Epidermal melanocyte (primary cell): ENCODE results near the gene APRT.

Experiments
- DNase-seq: peaks from one replicate; pipeline ENCODE4 v3.0.0; 2011; ENCODE audit warnings: low spot score; ENCODE audit not compliant: insufficient read length

Gene APRT, protein sequence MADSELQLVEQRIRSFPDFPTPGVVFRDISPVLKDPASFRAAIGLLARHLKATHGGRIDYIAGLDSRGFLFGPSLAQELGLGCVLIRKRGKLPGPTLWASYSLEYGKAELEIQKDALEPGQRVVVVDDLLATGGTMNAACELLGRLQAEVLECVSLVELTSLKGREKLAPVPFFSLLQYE

DNA sequence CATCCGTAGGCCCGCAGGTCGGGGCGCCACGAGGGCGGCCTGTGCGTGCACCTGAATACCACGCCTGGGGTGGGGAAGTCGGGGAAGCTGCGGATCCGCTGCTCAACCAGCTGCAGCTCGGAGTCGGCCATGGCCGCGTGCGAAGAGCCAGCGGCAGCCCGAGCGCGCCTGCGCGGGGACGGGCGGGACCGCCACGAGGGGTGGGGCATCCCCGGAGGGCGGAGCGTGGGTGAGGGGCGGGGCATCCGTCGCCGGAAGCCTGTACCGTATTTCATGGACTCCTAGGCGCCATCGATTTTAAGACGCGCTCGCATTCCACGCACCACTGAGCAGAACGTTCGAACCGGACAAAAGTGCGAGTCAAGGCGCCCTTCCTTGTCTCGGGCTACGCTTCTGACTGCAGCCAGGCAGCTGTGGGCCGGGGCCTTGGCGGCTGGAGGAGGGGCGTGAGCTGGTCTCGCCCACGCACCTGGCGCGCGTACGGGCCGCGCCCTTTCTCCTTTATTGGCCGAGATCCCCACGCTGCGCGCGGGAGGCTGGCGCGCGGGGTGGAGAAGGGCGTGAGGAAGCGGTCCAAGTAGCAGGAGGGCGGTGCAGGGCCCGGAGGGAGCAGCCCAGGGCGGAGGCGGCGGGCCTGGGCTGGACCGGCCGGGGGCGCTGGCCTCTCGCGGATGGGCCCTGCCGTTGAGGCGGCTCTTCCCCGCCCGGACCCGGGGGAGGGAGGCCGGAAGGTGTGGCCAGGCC lies at the start of gene APRT:
APRT (minus strand) TSS at position 160 of the 744 bp plus-strand sequence; CDS start at position 131, 29 bp downstream.
- peak; percentile 90 for DNase-seq

GRCh38 chr16:88861359-88861758 lies 49.6 kb upstream of the APRT start:
- no peak for DNase-seq

GRCh38 chr16:88859381-88860091 lies 47.8 kb upstream of the APRT start:
- DNase-seq: no peak

DNA sequence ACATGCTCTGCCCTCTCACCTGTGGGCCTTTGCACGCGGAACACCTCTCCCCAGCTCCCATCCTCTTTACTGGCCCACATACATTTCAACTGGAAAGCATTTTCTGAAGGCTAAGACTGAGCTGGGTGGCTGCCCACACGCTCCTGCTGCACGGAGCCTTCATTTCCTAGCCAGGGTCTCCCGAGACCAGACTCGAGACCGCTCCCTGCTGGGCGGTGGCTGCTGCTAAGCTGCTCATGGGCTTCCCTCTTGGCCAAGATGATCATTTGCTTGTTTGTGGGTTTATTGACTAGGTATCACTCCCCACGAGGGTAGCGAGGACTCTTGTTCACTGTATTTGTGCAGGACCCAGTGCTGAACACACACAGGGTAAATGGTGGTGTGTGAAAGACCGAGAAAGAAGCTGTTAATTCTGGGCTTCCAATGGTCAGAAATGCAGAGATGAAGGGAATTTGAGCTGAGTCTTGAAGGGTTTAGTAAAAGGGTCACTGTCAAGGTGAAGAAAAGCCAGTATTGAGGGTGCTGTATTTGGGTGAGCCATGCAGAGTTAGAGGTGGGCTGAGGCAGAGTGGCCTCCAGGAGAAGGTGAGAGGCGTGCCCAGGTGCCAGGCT lies 46.1 kb upstream of the APRT start:
- peak; percentile 91 for DNase-seq

DNA sequence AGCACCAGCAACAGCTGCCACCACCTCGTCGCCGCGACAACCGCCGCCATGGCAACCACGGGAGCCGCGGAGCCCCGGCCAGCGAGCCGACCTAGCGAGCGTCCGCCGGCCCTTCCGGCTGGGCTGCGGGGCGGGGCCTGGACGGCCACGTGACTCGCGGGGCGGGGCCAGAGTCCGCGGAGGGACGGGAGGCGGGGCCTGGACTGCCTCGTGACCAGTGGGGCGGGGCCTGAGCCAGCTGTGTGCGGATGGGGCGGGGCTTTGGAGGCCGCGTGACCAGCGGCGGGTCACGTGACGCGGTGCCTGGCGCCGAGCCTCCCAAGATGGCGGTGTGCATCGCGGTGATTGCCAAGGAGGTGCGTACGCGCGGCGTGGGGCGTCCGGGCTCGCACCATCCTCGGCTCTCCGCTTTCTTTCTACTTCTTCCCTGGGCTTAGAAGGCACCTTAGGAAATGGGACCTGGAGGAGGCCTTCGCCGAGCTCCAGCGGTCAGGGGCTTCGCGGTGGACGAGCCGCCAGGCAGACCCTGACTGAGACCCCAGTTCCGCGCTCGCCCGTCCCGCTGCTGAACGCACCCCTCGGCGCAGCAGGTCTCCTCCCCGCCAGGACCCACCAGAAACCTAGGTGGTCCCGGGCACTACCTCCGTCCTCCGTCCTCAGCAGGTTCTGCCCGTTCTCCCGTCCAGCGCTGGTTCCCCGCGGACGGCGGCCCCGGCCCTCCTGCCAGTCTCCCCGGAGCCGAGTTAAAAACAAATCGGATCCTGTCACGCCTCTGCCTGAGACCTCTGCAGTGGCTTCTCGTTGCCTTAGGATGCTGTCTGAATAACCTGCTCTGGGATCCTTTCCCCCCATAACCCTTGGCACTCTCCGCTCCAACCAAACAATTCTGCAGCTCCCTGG lies 45.4 kb upstream of the APRT start, which contains the start of the genes GALNS and TRAPPC2L:
GALNS (minus strand) TSS at position 120 of the 900 bp plus-strand sequence; CDS start at position 50, 70 bp downstream.
TRAPPC2L (plus strand) TSS at position 300 of the 900 bp plus-strand sequence; CDS start at position 324, 24 bp downstream.
- peak; percentile 99 for DNase-seq

DNA sequence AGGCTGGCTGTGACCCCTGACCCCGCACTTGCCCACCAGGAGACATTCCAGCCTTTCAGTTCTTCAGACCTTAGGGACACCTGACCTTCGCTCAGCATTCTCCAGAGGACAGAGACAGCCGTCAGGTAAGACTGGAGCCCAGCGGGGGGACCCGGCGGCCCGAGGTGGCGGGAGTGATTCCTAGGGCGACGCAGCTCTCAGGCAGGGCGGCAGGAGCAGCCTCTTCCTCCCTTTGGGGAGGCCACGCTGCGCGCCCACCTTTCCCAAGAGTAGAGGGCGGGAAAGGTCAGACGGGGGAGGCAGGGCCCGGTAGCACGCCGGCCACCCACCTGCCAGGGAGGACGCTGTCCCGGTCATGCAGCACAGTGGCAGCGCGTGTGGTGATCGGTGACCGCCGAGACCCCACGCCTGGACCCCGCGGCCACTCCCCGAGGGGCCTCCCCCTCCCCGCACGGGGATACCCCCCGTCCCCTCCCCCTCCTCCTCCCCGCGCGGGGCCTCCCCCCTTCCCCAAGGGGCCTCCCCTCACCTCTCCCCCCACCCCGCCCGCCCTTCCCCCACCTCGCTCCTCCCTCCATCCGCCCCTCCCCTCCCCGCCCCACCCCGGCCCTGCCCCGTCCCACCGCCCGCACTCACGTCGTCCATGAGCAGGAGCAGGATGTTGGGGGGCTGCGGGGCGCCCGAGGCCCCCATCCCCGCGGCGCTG lies 44.5 kb upstream of the APRT start:
- no peak for DNase-seq

GRCh38 chr16:88855736-88856121 lies 44.0 kb upstream of the APRT start:
- DNase-seq: no peak

DNA sequence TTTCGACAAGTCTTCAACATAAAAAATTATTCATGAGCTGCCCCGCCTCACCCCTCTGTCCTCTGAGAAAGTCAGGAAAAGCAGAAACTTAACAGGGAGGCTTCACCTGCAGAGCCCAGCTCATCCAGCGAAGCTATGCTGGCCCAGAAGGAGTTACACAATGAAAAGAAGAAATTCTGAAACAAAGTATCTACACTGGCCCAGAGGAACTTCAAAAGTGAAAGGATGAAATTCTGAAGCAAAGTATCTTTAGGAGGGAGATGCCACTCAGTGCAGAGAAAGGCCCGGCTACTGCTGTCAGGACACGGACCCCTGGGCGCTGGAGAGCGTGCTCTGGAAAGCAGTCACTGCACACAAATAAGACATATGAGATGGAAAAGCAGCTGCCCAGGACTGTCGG lies 43.4 kb upstream of the APRT start:
- DNase-seq: no peak

- no peak for DNase-seq
Observed at GRCh38 chr16:88854306-88855111, 42.8 kb upstream of the APRT start.

- no peak for DNase-seq
Observed at GRCh38 chr16:88853325-88853941, 41.7 kb upstream of the APRT start.

- DNase-seq: no peak
Observed at GRCh38 chr16:88851616-88852015, 39.9 kb upstream of the APRT start.

DNA sequence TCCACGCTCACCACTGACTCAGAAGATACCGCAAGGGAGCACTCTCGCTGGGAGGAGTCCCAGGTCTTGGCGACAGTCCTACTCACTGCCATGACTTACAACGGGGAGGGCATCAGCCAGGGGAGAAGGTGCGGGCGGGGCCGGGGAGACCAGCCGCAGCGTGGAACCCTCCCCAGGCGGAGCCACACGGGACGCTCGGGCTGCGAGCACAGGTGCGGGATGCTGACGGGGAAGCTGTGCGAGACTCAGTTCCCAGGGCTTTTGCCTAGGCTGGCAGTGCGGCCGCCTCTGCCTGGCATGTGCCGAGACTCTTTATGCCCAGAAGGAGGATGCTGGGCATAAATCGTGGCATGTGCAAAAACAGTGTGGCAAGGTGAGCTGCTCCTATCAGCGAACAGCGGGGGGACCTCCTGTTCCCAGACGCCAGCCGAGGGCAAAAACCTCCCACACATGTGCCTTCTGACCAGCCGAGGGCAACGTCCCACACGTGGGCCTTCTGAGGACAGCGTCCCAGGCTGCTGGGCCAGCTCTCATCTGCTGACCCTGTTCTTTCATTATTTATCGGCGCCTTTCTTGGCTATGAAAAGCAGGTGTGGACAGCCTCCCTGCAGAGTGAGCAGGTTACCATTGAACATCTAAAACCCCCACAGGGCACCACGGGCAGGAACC lies 38.9 kb upstream of the APRT start:
- no peak for DNase-seq

- DNase-seq: no peak
Observed at GRCh38 chr16:88848557-88848956, 36.8 kb upstream of the APRT start.

- DNase-seq: no peak
Observed at GRCh38 chr16:88847654-88848053, 35.9 kb upstream of the APRT start.

GRCh38 chr16:88846088-88846487 lies 34.4 kb upstream of the APRT start:
- DNase-seq: no peak

- no peak for DNase-seq
Observed at GRCh38 chr16:88844419-88845036, 32.8 kb upstream of the APRT start.

DNA sequence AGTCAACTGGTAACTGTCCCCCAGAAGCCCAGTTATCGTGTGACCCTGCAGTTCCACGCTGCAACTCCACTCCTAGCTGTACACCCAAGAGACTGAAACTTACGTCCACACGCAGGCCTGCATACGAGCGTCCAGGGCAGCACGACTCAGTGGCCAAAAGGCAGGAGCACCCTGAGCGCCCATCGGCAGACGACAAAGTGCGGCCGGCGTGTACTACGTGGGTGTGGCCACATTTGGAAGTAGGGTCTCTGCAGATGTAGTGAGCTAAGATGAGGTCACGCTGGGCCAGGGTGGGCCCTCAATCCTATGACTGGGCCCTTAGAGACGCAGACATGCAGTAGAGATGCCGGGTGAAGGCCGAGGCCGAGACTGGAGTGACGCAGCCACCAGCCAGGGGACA lies 31.5 kb upstream of the APRT start:
- no peak for DNase-seq

- no peak for DNase-seq
Observed at GRCh38 chr16:88842806-88843205, 31.1 kb upstream of the APRT start.
